ENCODE measurements around the gene OR6N1. TPM values are rescaled to one million over a fixed set of nuclear protein-coding genes. Genes with fewer than 3 reads are reported as not detected.

The OR6N1 gene
- total and polyA plus RNA-seq, 9 of the 15 experiments (the other 6 are each of a cell fraction or from before 2014, with no cell fraction given): 0.01 to 0.07 TPM; not detected in 7

- TF ChIP-seq MEF2D (tag; conservative IDR thresholded peaks at IDR 0.05; ENCODE audit: low read depth) (peak; percentile 89), NFIX (CRISPR knock-in tag; IDR thresholded peaks at IDR 0.05; ENCODE audit: low read depth) (no peak), POLR2AphosphoS5 (IDR thresholded peaks at IDR 0.05; ENCODE audit: control insufficient read depth, insufficient read depth, low read depth, low read length) (peak; percentile 74), MCM2 (IDR thresholded peaks at IDR 0.05; ENCODE audit: low read depth) (no peak), REST (IDR thresholded peaks at IDR 0.05; ENCODE audit: borderline replicate concordance) (peak; percentile 31; the same call in 1 of the 2 replicates), REST (CRISPR knock-in tag; IDR thresholded peaks at IDR 0.05; ENCODE audit: low read depth) (no peak), FOXK1 (CRISPR knock-in tag; IDR thresholded peaks at IDR 0.05; ENCODE audit: borderline replicate concordance) (no peak), HDGF (IDR thresholded peaks at IDR 0.05) (no peak), PBX2 (CRISPR knock-in tag; IDR thresholded peaks at IDR 0.05; ENCODE audit: low read depth) (no peak), PBX2 (tag; conservative IDR thresholded peaks at IDR 0.05; ENCODE audit: low read depth) (peak; percentile 79)
- TF ChIP-seq, protein P1, sequence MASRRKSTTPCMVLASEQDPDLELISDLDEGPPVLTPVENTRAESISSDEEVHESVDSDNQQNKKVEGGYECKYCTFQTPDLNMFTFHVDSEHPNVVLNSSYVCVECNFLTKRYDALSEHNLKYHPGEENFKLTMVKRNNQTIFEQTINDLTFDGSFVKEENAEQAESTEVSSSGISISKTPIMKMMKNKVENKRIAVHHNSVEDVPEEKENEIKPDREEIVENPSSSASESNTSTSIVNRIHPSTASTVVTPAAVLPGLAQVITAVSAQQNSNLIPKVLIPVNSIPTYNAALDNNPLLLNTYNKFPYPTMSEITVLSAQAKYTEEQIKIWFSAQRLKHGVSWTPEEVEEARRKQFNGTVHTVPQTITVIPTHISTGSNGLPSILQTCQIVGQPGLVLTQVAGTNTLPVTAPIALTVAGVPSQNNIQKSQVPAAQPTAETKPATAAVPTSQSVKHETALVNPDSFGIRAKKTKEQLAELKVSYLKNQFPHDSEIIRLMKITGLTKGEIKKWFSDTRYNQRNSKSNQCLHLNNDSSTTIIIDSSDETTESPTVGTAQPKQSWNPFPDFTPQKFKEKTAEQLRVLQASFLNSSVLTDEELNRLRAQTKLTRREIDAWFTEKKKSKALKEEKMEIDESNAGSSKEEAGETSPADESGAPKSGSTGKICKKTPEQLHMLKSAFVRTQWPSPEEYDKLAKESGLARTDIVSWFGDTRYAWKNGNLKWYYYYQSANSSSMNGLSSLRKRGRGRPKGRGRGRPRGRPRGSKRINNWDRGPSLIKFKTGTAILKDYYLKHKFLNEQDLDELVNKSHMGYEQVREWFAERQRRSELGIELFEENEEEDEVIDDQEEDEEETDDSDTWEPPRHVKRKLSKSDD (conservative IDR thresholded peaks at IDR 0.05; ENCODE audit: low read length): no peak
- TF ChIP-seq, protein P2, sequence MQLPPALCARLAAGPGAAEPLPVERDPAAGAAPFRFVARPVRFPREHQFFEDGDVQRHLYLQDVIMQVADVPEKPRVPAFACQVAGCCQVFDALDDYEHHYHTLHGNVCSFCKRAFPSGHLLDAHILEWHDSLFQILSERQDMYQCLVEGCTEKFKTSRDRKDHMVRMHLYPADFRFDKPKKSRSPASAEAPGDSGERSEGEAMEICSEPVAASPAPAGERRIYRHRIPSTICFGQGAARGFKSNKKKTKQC (CRISPR knock-in tag; IDR thresholded peaks at IDR 0.05): no peak
Observed at GRCh38 chr1:158819461-158820443, 47.8 kb upstream of the OR6N1 start (continued).

Data from K562 (cell line).